ENCODE measurements around the gene LAIR1.

GRCh38 chr19:54319892-54320670 lies 44.6 kb downstream of the LAIR1 start:
- TF ChIP-seq CTBP1 (IDR thresholded peaks at IDR 0.05; ENCODE audit: borderline replicate concordance) (no peak), SP1 (IDR thresholded peaks at IDR 0.05) (no peak), BHLHE40 (IDR thresholded peaks at IDR 0.05; ENCODE audit: borderline replicate concordance) (no peak), TARDBP (IDR thresholded peaks at IDR 0.05) (no peak), FOXM1 (IDR thresholded peaks at IDR 0.05; ENCODE audit: borderline replicate concordance) (no peak), HDGF (IDR thresholded peaks at IDR 0.05; ENCODE audit: borderline replicate concordance) (no peak), ELF4 (IDR thresholded peaks at IDR 0.05) (no peak), FOXA1 (IDR thresholded peaks at IDR 0.05) (no peak), ARNT (IDR thresholded peaks at IDR 0.05) (no peak), NFRKB (IDR thresholded peaks at IDR 0.05) (no peak)
